Measurements from ENCODE around the gene ARSG. TPM values are rescaled to one million over a fixed set of nuclear protein-coding genes. Genes with fewer than 3 reads are reported as not detected.
"Not testable (repeated sequence)": the region's sequence is repeated elsewhere in the genome, so short reads cannot be mapped to it uniquely, and the experiment has no call there.

The ARSG gene
- total RNA-seq, 1 donor from 2014 or later = 6.7 TPM

DNA sequence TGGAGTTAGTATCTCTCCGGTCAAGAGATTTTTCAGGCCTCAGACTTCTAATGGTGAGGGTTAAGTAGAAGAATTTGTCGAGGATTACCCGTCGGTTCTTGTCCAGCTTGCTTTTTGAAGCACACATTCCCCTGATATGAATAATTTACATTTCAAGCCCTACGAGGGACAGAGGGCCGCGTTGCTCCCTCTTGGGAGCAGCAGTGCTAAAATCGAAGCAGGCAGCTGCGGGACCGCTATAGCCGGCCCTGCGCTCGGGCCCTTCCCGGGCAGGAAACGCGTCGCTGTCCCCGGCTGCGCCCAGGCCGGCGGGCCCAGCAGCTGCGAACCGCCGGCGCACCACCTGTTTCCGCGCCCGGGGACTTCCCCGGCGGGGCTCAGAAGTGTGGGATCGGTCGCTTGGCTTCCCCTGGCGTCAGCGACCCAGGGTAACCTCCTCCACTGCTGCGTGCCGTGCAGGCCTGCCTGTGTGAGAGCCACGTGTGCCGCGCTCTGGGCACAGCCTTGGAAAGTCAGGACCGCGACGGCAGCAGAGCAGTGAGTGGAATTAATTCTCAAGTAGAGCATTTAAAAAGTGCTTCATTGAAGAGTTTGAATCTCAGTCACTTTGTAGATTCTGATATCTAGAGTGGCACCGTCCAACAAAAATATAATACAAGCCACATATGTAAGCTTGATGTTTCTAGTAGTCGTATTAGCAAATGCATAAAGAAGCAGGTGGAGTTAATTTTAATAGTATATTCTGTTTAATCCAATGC, 32.2 kb upstream of the ARSG start:
- Mint-ChIP-seq H3K4me1 (ENCODE audit: low read depth) (peaks cover 69% of the 10 kb centered on the region), H3K27ac (peak overlapping the region; percentile 89), H3K4me3 (peak overlapping the region; percentile 80), H3K36me3 (ENCODE audit: low read depth) (peaks cover 29% of the 10 kb centered on the region)
- H3K27me3 Mint-ChIP-seq (ENCODE audit: insufficient read depth); H3K9me3 Mint-ChIP-seq: not testable (repeated sequence)
- peak; percentile 78 for DNase-seq (ENCODE audit: low spot score)
- intact Hi-C loops (cut with micrococcal nuclease) = loop anchor here (1.0 to 2.0 kb wide), 4 partner anchors 12 to 201 kb away; no protein-coding TSS in a partner anchor

DNA sequence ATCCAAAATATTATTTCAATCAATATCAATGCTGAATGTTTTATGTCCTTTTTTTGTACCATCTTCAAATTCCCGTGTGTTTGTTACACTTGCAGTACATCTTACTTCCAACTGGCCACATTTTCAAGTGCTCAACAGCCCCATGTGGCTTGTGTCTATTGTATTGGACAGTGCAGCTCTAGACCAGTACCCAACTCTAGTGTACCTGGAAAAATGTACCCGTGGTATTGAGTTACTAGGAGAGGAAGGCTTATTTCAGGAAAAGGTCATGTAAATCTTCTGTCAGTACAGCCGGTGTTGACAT, 31.7 kb upstream of the ARSG start:
- Mint-ChIP-seq H3K4me3 (peak overlapping the region; percentile 80), H3K27ac (peak overlapping the region; percentile 80), H3K4me1 (ENCODE audit: low read depth) (peaks cover 64% of the 10 kb centered on the region), H3K36me3 (ENCODE audit: low read depth) (peaks cover 28% of the 10 kb centered on the region)
- intact Hi-C loops (cut with micrococcal nuclease) = loop anchor here (2.0 kb wide), 1 partner anchor 53 kb away; no protein-coding TSS in a partner anchor
- not testable (repeated sequence) for DNase-seq (ENCODE audit: low spot score); H3K27me3 Mint-ChIP-seq (ENCODE audit: insufficient read depth); H3K9me3 Mint-ChIP-seq

GRCh38 chr17:68260051-68260762, 31.1 kb upstream of the ARSG start:
- peaks cover 24% of the 10 kb centered on the region for H3K36me3 Mint-ChIP-seq (ENCODE audit: low read depth)
- no peak for DNase-seq (ENCODE audit: low spot score)
- H3K4me1 Mint-ChIP-seq (ENCODE audit: low read depth) = peaks cover 58% of the 10 kb centered on the region
- H3K27ac Mint-ChIP-seq = no peak overlapping the region
- intact Hi-C loops (cut with micrococcal nuclease) = no loop called here
- H3K4me3 Mint-ChIP-seq = peak overlapping the region; percentile 80
- no peaks in the 10 kb centered on the region for H3K27me3 Mint-ChIP-seq (ENCODE audit: insufficient read depth)
- no peaks in the 10 kb centered on the region for H3K9me3 Mint-ChIP-seq

DNA sequence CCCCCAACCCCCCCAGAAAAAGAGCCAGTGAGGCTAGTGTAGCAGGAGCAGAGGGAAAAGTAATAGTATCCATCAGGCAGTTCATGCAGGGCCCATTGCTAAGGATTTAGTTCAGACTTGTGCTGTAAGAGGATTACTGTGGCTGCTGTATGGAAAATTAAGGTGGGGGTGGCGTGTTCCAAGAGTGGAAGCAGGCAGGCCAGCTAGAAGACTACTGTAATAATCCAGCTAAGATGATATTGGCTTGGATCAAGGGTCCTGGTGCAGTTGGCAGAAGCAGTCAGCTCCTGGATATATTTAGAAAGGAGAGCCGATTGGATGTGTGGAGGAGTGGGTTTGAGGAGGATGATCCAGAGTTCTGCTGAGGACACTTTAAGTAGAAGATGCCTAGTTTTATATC, 28.8 kb upstream of the ARSG start:
- not testable (repeated sequence) for H3K27me3 Mint-ChIP-seq (ENCODE audit: insufficient read depth); H3K36me3 Mint-ChIP-seq (ENCODE audit: low read depth); DNase-seq (ENCODE audit: low spot score); H3K27ac Mint-ChIP-seq; H3K4me3 Mint-ChIP-seq; H3K9me3 Mint-ChIP-seq
- H3K4me1 Mint-ChIP-seq (ENCODE audit: low read depth) = peaks cover 38% of the 10 kb centered on the region
- intact Hi-C loops (cut with micrococcal nuclease) = loop anchor here (2.0 kb wide), 2 partner anchors 28 to 136 kb away; partner anchors contain the start of genes ARSG and SLC16A6

GRCh38 chr17:68263101-68263681, 28.1 kb upstream of the ARSG start:
- not testable (repeated sequence) for H3K27ac Mint-ChIP-seq; H3K27me3 Mint-ChIP-seq (ENCODE audit: insufficient read depth); H3K4me3 Mint-ChIP-seq; H3K36me3 Mint-ChIP-seq (ENCODE audit: low read depth); H3K9me3 Mint-ChIP-seq
- DNase-seq (ENCODE audit: low spot score) = peak; percentile 24
- H3K4me1 Mint-ChIP-seq (ENCODE audit: low read depth) = peaks cover 34% of the 10 kb centered on the region
- intact Hi-C loops (cut with micrococcal nuclease) = loop anchor here (1.0 to 2.0 kb wide), 4 partner anchors 28 to 200 kb away; partner anchors contain the start of genes ARSG and SLC16A6

GRCh38 chr17:68265833-68266232, 25.5 kb upstream of the ARSG start:
- H3K4me3 Mint-ChIP-seq; H3K9me3 Mint-ChIP-seq; intact Hi-C loops (cut with micrococcal nuclease); H3K36me3 Mint-ChIP-seq (ENCODE audit: low read depth); DNase-seq (ENCODE audit: low spot score); H3K27ac Mint-ChIP-seq; H3K27me3 Mint-ChIP-seq (ENCODE audit: insufficient read depth): not testable (repeated sequence)
- H3K4me1 Mint-ChIP-seq (ENCODE audit: low read depth) = peaks cover 18% of the 10 kb centered on the region

DNA sequence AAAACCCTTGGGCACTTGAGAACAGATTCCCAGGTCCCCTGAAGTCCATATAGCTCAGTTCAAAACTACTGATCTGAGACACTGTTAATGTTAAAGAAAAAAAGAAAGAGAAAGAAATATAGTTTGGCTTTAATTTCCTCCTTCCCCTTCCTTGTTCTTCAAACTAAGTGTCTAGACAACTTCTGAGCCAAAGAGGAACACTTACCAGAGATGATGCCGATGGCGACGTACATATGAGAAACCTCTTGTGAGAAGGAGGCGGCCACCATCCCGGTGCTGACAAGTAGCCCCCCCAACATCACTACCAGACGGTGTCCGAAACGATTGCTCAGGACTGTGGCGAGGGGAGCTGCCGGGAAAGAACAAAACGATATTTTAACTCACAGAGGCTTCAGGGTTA, 17.6 kb upstream of the ARSG start:
- DNase-seq (ENCODE audit: low spot score) = no peak
- H3K4me1 Mint-ChIP-seq (ENCODE audit: low read depth) = no peaks in the 10 kb centered on the region
- no peaks in the 10 kb centered on the region for H3K27me3 Mint-ChIP-seq (ENCODE audit: insufficient read depth)
- peaks cover 18% of the 10 kb centered on the region for H3K36me3 Mint-ChIP-seq (ENCODE audit: low read depth)
- H3K4me3 Mint-ChIP-seq = no peak overlapping the region
- no peak overlapping the region for H3K27ac Mint-ChIP-seq
- peaks cover 6% of the 10 kb centered on the region for H3K9me3 Mint-ChIP-seq
- intact Hi-C loops (cut with micrococcal nuclease) = no loop called here

DNA sequence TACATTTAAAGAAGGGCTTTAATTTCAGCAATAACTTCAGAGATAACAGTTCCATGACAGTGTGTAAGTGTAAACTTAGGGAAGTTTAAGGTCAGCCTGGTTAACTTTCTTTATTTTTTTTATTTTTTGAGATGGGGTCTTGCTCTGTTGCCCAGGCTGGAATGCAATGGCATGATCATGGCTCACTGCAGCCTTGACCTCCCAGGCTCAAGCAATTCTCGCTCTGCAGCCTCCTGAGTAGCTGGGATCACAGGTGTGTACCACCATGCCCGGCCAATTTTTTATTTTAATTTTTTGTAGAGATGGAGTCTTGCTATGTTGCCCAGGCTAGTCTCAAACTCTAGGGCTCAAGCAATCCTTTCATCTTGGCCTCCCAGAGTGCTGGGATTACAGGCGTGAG, 15.0 kb upstream of the ARSG start:
- H3K4me1 Mint-ChIP-seq (ENCODE audit: low read depth); H3K4me3 Mint-ChIP-seq; intact Hi-C loops (cut with micrococcal nuclease); H3K27ac Mint-ChIP-seq; DNase-seq (ENCODE audit: low spot score); H3K27me3 Mint-ChIP-seq (ENCODE audit: insufficient read depth): not testable (repeated sequence)
- Mint-ChIP-seq H3K9me3 (peaks cover 18% of the 10 kb centered on the region), H3K36me3 (ENCODE audit: low read depth) (peaks cover 22% of the 10 kb centered on the region)

DNA sequence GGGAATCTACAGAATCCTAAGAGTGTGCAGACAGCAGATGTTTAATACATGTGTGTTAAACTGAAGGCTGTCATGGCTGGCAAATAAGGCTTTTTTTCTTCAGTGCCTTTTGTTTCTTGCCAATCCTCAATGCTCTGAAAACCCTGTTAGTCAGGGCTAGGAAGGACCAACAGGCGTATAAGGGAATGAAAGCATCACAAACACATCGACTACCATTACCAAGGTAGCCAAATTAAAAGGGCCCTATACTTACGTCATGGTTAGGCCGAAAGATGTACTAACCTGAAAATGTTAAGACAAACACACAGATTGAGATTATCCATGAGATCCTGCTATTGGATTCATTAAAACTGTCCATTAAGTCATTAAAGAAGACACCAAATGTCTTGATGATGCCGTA, 13.5 kb upstream of the ARSG start:
- Mint-ChIP-seq H3K4me3 (no peak overlapping the region), H3K27me3 (ENCODE audit: insufficient read depth) (no peaks in the 10 kb centered on the region), H3K4me1 (ENCODE audit: low read depth) (no peaks in the 10 kb centered on the region), H3K9me3 (peaks cover 18% of the 10 kb centered on the region), H3K36me3 (ENCODE audit: low read depth) (peaks cover 21% of the 10 kb centered on the region), H3K27ac (no peak overlapping the region)
- intact Hi-C loops (cut with micrococcal nuclease) = no loop called here
- DNase-seq (ENCODE audit: low spot score) = no peak

DNA sequence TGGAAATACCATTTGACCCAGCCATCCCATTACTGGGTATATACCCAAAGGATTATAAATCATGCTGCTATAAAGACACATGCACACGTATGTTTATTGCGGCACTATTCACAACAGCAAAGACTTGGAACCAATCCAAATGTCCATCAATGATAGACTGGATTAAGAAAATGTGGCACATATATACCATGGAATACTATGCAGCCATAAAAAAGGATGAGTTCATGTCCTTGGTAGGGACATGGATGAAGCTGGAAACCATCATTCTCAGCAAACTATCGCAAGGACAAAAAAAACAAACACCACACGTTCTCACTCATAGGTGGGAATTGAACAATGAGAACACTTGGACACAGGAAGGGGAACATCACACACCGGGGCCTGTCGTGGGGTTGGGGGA, 9.3 kb upstream of the ARSG start:
- H3K4me1 Mint-ChIP-seq (ENCODE audit: low read depth); intact Hi-C loops (cut with micrococcal nuclease): not testable (repeated sequence)
- peaks cover 18% of the 10 kb centered on the region for H3K9me3 Mint-ChIP-seq

GRCh38 chr17:68288375-68288774, 2.9 kb upstream of the ARSG start:
- Mint-ChIP-seq H3K9me3 (no peaks in the 10 kb centered on the region), H3K27ac (no peak overlapping the region), H3K36me3 (ENCODE audit: low read depth) (no peaks in the 10 kb centered on the region), H3K4me3 (peak overlapping the region; percentile 97), H3K27me3 (ENCODE audit: insufficient read depth) (peaks cover 2% of the 10 kb centered on the region), H3K4me1 (ENCODE audit: low read depth) (peaks cover 47% of the 10 kb centered on the region)
- intact Hi-C loops (cut with micrococcal nuclease) = no loop called here
- no peak for DNase-seq (ENCODE audit: low spot score)

More for the DNA sequence above, 9.3 kb upstream of the ARSG start:
- peaks cover 17% of the 10 kb centered on the region for H3K36me3 Mint-ChIP-seq (ENCODE audit: low read depth)
- DNase-seq (ENCODE audit: low spot score); H3K4me3 Mint-ChIP-seq; H3K27ac Mint-ChIP-seq; H3K27me3 Mint-ChIP-seq (ENCODE audit: insufficient read depth): not testable (repeated sequence)

- Mint-ChIP-seq H3K27ac (no peak overlapping the region), H3K4me1 (ENCODE audit: low read depth) (peaks cover 47% of the 10 kb centered on the region), H3K4me3 (peak overlapping the region; percentile 97), H3K36me3 (ENCODE audit: low read depth) (no peaks in the 10 kb centered on the region), H3K27me3 (ENCODE audit: insufficient read depth) (peaks cover 2% of the 10 kb centered on the region), H3K9me3 (no peaks in the 10 kb centered on the region)
- intact Hi-C loops (cut with micrococcal nuclease) = no loop called here
- no peak for DNase-seq (ENCODE audit: low spot score)
These were observed 2.5 kb upstream of the ARSG start for GRCh38 chr17:68288804-68289203.

DNA sequence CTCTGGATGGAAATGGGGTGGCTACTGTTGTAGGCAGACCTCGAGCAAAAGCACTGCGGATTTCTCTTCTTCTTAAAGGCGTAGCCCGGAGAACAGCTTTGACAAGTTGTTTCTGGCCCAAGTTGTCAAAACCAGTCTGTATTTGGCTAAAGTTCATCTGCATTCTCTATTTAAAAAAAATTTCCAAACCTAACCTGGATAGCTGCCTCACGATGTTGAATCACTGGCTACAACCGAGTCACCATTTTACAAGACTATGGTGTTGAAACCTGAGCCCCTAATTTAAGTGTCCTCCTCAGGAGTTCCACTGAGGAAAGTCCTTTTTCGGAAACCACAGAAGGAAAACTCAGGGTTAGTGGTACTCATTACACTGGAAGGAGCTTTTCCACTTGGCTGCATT, 1.8 kb upstream of the ARSG start:
- Mint-ChIP-seq H3K9me3 (no peaks in the 10 kb centered on the region), H3K36me3 (ENCODE audit: low read depth) (no peaks in the 10 kb centered on the region), H3K27me3 (ENCODE audit: insufficient read depth) (peaks cover 7% of the 10 kb centered on the region), H3K4me1 (ENCODE audit: low read depth) (peaks cover 47% of the 10 kb centered on the region), H3K27ac (no peak overlapping the region), H3K4me3 (peak overlapping the region; percentile 97)
- intact Hi-C loops (cut with micrococcal nuclease) = no loop called here
- no peak for DNase-seq (ENCODE audit: low spot score)
